D341Med (cell line): Measurements from ENCODE around the gene RBMX2.

Experiments used
- DNase-seq: peaks from one replicate; pipeline ENCODE4 v3.0.0; 2012; ENCODE audit warnings: low spot score

RBMX2 gene

GRCh38 chrX:130446974-130447373, 45.2 kb downstream of the RBMX2 start:
- DNase-seq, result no peak
